ENCODE results near the gene ARHGEF35. TPM values are rescaled to one million over a fixed set of nuclear protein-coding genes. Genes with fewer than 3 reads are reported as not detected.
"Not testable (repeated sequence)": the region's sequence is repeated elsewhere in the genome, so short reads cannot be mapped to it uniquely, and the experiment has no call there.

The ARHGEF35 gene
- total and polyA plus RNA-seq, 2 experiments from 2014 or later: 21.4 to 27.6 TPM

GRCh38 chr7:144218581-144218980, 22.9 kb upstream of the ARHGEF35 start:
- not testable (repeated sequence) for H3K36me3 Mint-ChIP-seq (ENCODE audit: low read depth); H3F3A ChIP-seq (replicated peaks; ENCODE audit: low read depth); H3K4me2 ChIP-seq; H3K79me2 ChIP-seq (replicated peaks; ENCODE audit: insufficient read depth); H3K27me3 ChIP-seq (ENCODE audit: insufficient read depth); H3K9me2 ChIP-seq (ENCODE audit: insufficient read depth); H3K27ac ChIP-seq (ENCODE audit: low read depth); H3K4me3 Mint-ChIP-seq; H2AFZ ChIP-seq; H3K4me3 ChIP-seq; H3K9me3 Mint-ChIP-seq; H3K27me3 Mint-ChIP-seq (ENCODE audit: insufficient read depth, low read depth, poor library complexity); H3K36me3 ChIP-seq (ENCODE audit: insufficient read depth); H3K4me1 Mint-ChIP-seq; DNase-seq (ENCODE audit: low spot score); H3K4me1 ChIP-seq (ENCODE audit: insufficient read depth); H4K20me1 ChIP-seq (replicated peaks; ENCODE audit: insufficient read depth)
- H3K27ac Mint-ChIP-seq: peak overlapping the region; percentile 84; the same call in 1 of the 2 replicates
- ATAC-seq: peak; percentile 35

- not testable (repeated sequence) for H3K4me1 Mint-ChIP-seq; H3K27me3 Mint-ChIP-seq (ENCODE audit: insufficient read depth, low read depth, poor library complexity); ATAC-seq
Observed at GRCh38 chr7:144217200-144217599, 21.6 kb upstream of the ARHGEF35 start.

DNA sequence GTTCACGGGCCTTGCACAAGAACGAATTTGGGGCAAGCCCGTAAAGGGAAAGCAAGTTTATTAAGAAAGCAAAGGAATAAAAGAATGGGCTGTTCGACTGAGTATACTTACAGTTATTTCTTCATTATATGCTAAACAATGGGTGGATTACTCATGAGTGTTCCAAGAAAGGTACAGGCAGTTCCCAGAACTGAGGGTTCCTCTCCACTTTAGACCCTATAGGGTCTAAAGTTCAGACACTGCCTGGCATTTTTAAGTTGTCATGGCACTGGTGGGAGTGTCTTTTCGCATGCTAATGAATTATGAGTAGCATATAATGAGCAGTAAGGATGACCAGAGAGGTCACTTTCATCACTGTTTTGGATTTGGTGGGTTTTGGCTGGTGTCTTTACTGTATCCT, 9.7 kb upstream of the ARHGEF35 start:
- DNase-seq (ENCODE audit: low spot score); H3K9me2 ChIP-seq (ENCODE audit: insufficient read depth); H3K9me3 Mint-ChIP-seq; H3F3A ChIP-seq (replicated peaks; ENCODE audit: low read depth); H3K27me3 Mint-ChIP-seq (ENCODE audit: insufficient read depth, low read depth, poor library complexity); H3K27ac ChIP-seq (ENCODE audit: low read depth); H3K4me1 Mint-ChIP-seq; H4K20me1 ChIP-seq (replicated peaks; ENCODE audit: insufficient read depth); H3K36me3 ChIP-seq (ENCODE audit: insufficient read depth); H3K36me3 Mint-ChIP-seq (ENCODE audit: low read depth); ATAC-seq; H3K4me3 ChIP-seq; H2AFZ ChIP-seq; H3K4me3 Mint-ChIP-seq; H3K4me1 ChIP-seq (ENCODE audit: insufficient read depth); H3K4me2 ChIP-seq; H3K27me3 ChIP-seq (ENCODE audit: insufficient read depth); H3K27ac Mint-ChIP-seq; H3K79me2 ChIP-seq (replicated peaks; ENCODE audit: insufficient read depth): not testable (repeated sequence)

More at GRCh38 chr7:144217200-144217599, 21.6 kb upstream of the ARHGEF35 start:
- not testable (repeated sequence) for H3K27ac ChIP-seq (ENCODE audit: low read depth); H3K36me3 ChIP-seq (ENCODE audit: insufficient read depth); H3K79me2 ChIP-seq (replicated peaks; ENCODE audit: insufficient read depth); H3K4me3 Mint-ChIP-seq; H4K20me1 ChIP-seq (replicated peaks; ENCODE audit: insufficient read depth); H3K27me3 ChIP-seq (ENCODE audit: insufficient read depth); DNase-seq (ENCODE audit: low spot score); H2AFZ ChIP-seq; H3K9me3 Mint-ChIP-seq; H3K4me3 ChIP-seq; H3K4me1 ChIP-seq (ENCODE audit: insufficient read depth); H3K9me2 ChIP-seq (ENCODE audit: insufficient read depth); H3F3A ChIP-seq (replicated peaks; ENCODE audit: low read depth); H3K27ac Mint-ChIP-seq; H3K4me2 ChIP-seq; H3K36me3 Mint-ChIP-seq (ENCODE audit: low read depth)

DNA sequence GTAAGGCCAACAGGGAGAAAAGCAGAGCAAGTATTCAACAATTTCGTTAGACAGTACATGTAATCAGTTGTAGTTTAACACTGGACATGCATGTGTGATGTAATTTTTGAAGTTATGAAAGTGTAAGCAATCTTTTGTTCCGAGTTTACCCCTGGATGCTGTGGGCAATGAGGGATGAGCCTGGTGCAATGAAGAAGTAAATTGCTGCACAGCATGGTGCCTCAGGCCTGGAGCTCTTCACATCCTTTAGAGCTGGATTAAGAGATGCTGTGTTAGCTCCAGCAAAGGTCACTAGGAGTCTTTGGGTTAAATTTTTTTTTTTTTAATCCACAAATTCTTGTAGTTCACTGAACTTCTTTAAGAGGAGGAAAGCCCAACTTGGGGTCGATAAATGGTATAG, 7.5 kb upstream of the ARHGEF35 start:
- not testable (repeated sequence) for H3K36me3 ChIP-seq (ENCODE audit: insufficient read depth); H3K9me2 ChIP-seq (ENCODE audit: insufficient read depth); H3K4me1 ChIP-seq (ENCODE audit: insufficient read depth); H3F3A ChIP-seq (replicated peaks; ENCODE audit: low read depth); H3K27me3 Mint-ChIP-seq (ENCODE audit: insufficient read depth, low read depth, poor library complexity); H3K4me2 ChIP-seq; H3K4me3 Mint-ChIP-seq; H2AFZ ChIP-seq; H3K4me3 ChIP-seq; H3K9me3 Mint-ChIP-seq; H3K27ac ChIP-seq (ENCODE audit: low read depth); H3K4me1 Mint-ChIP-seq; H4K20me1 ChIP-seq (replicated peaks; ENCODE audit: insufficient read depth); H3K36me3 Mint-ChIP-seq (ENCODE audit: low read depth); H3K27me3 ChIP-seq (ENCODE audit: insufficient read depth); DNase-seq (ENCODE audit: low spot score); H3K27ac Mint-ChIP-seq
- H3K79me2 ChIP-seq (replicated peaks; ENCODE audit: insufficient read depth): peaks cover 11% of the 10 kb centered on the region
- ATAC-seq: peak; percentile 45

- not testable (repeated sequence) for H3K27me3 ChIP-seq (ENCODE audit: insufficient read depth); H4K20me1 ChIP-seq (replicated peaks; ENCODE audit: insufficient read depth); H3K36me3 Mint-ChIP-seq (ENCODE audit: low read depth); H3K9me3 Mint-ChIP-seq; H3K27me3 Mint-ChIP-seq (ENCODE audit: insufficient read depth, low read depth, poor library complexity); H3K27ac ChIP-seq (ENCODE audit: low read depth); H3K4me2 ChIP-seq; H3K4me3 Mint-ChIP-seq; H3F3A ChIP-seq (replicated peaks; ENCODE audit: low read depth); H3K36me3 ChIP-seq (ENCODE audit: insufficient read depth); H3K27ac Mint-ChIP-seq; DNase-seq (ENCODE audit: low spot score); H3K9me2 ChIP-seq (ENCODE audit: insufficient read depth); H2AFZ ChIP-seq; H3K4me3 ChIP-seq; ATAC-seq
- peaks cover 14% of the 10 kb centered on the region for H3K4me1 Mint-ChIP-seq
- Histone ChIP-seq H3K79me2 (replicated peaks; ENCODE audit: insufficient read depth) (peaks cover 18% of the 10 kb centered on the region), H3K4me1 (ENCODE audit: insufficient read depth) (peaks cover 11% of the 10 kb centered on the region)
Observed at GRCh38 chr7:144201978-144202377, 6.3 kb upstream of the ARHGEF35 start.

DNA sequence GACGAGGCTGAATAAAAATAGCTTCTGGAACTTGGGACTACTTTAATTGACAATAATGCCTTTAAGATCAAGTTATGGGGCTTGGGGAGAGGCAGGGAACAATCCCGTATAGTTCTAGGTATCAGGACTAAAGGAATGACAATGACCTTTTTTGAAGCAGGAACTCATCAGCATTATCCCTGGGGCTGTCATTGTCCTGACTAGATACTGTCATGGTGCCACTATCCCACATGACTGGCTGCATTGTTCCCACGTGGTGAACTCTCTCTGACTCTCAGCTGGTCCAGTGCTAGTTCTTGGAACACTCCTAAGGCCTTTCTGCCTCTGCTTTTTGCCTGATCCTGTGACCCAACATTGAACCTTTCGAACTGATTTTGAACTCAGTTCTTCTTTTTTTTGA, 3.3 kb upstream of the ARHGEF35 start:
- H3K9me2 ChIP-seq (ENCODE audit: insufficient read depth); H3K9me3 Mint-ChIP-seq; H4K20me1 ChIP-seq (replicated peaks; ENCODE audit: insufficient read depth); H2AFZ ChIP-seq; H3K36me3 ChIP-seq (ENCODE audit: insufficient read depth); H3K27me3 ChIP-seq (ENCODE audit: insufficient read depth); H3K4me3 Mint-ChIP-seq; H3K36me3 Mint-ChIP-seq (ENCODE audit: low read depth); H3K27me3 Mint-ChIP-seq (ENCODE audit: insufficient read depth, low read depth, poor library complexity); H3F3A ChIP-seq (replicated peaks; ENCODE audit: low read depth); ATAC-seq; H3K27ac Mint-ChIP-seq: not testable (repeated sequence)
- Histone ChIP-seq H3K4me3 (peak overlapping the region; percentile 41), H3K4me1 (ENCODE audit: insufficient read depth) (peaks cover 11% of the 10 kb centered on the region), H3K27ac (ENCODE audit: low read depth) (0 out of 2 replicates have a peak overlapping the region, but pooled peaks have one; percentile 39), H3K4me2 (peak overlapping the region; percentile 73), H3K79me2 (replicated peaks; ENCODE audit: insufficient read depth) (peaks cover 24% of the 10 kb centered on the region)
- peak; percentile 11 for DNase-seq (ENCODE audit: low spot score)
- peaks cover 17% of the 10 kb centered on the region for H3K4me1 Mint-ChIP-seq

- not testable (repeated sequence) for H3K27me3 ChIP-seq (ENCODE audit: insufficient read depth); H3K27ac ChIP-seq (ENCODE audit: low read depth); H3K4me2 ChIP-seq; H3K36me3 ChIP-seq (ENCODE audit: insufficient read depth); H3K27me3 Mint-ChIP-seq (ENCODE audit: insufficient read depth, low read depth, poor library complexity); H3K27ac Mint-ChIP-seq; H4K20me1 ChIP-seq (replicated peaks; ENCODE audit: insufficient read depth); H2AFZ ChIP-seq; H3F3A ChIP-seq (replicated peaks; ENCODE audit: low read depth); H3K36me3 Mint-ChIP-seq (ENCODE audit: low read depth); DNase-seq (ENCODE audit: low spot score); H3K9me2 ChIP-seq (ENCODE audit: insufficient read depth); H3K4me3 ChIP-seq; H3K9me3 Mint-ChIP-seq; ATAC-seq; H3K4me3 Mint-ChIP-seq
- Histone ChIP-seq H3K4me1 (ENCODE audit: insufficient read depth) (peaks cover 11% of the 10 kb centered on the region), H3K79me2 (replicated peaks; ENCODE audit: insufficient read depth) (peaks cover 21% of the 10 kb centered on the region)
- peaks cover 15% of the 10 kb centered on the region for H3K4me1 Mint-ChIP-seq
Observed at GRCh38 chr7:144194453-144194852, 1.2 kb downstream of the ARHGEF35 start.
